ENCODE measurements around the gene FAS.

FAS gene

DNA sequence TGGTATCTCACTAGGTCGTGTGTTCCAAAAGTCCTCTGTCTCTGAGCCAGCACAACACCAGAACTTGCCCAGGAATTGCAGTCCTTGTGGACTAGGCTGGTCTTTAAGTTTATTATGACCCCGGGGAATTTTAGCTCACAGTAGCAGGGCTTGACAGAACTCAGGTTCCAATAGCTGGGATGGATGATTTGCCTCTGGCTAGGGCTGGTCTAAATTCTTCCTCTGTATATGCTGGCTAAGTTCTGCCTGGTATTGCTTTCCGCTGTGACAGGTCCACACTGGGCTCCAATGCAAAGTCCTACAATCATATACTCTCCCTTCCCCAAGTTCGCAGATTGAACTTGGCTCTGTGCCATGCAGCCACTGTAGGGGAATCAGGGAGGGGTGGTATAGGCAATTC, 52.5 kb downstream of the FAS start:
- ChIA-PET CTCF (interaction anchor here (0.6 to 1.4 kb wide), 2 partner anchors 150 to 171 kb away, joined by 3 read pairs; no protein-coding TSS in a partner anchor), POLR2A (no interaction called here)
- TF ChIP-seq ZNF473 (tag by site-specific recombination; IDR thresholded peaks at IDR 0.05) = no peak
- TF ChIP-seq, protein P1, sequence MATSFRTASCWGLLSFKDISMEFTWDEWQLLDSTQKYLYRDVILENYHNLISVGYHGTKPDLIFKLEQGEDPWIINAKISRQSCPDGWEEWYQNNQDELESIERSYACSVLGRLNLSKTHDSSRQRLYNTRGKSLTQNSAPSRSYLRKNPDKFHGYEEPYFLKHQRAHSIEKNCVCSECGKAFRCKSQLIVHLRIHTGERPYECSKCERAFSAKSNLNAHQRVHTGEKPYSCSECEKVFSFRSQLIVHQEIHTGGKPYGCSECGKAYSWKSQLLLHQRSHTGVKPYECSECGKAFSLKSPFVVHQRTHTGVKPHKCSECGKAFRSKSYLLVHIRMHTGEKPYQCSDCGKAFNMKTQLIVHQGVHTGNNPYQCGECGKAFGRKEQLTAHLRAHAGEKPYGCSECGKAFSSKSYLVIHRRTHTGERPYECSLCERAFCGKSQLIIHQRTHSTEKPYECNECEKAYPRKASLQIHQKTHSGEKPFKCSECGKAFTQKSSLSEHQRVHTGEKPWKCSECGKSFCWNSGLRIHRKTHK (tag by site-specific recombination; IDR thresholded peaks at IDR 0.05) = no peak
- TF ChIP-seq SCRT2 (tag by site-specific recombination; IDR thresholded peaks at IDR 0.05) = no peak
- TF ChIP-seq, protein P2, sequence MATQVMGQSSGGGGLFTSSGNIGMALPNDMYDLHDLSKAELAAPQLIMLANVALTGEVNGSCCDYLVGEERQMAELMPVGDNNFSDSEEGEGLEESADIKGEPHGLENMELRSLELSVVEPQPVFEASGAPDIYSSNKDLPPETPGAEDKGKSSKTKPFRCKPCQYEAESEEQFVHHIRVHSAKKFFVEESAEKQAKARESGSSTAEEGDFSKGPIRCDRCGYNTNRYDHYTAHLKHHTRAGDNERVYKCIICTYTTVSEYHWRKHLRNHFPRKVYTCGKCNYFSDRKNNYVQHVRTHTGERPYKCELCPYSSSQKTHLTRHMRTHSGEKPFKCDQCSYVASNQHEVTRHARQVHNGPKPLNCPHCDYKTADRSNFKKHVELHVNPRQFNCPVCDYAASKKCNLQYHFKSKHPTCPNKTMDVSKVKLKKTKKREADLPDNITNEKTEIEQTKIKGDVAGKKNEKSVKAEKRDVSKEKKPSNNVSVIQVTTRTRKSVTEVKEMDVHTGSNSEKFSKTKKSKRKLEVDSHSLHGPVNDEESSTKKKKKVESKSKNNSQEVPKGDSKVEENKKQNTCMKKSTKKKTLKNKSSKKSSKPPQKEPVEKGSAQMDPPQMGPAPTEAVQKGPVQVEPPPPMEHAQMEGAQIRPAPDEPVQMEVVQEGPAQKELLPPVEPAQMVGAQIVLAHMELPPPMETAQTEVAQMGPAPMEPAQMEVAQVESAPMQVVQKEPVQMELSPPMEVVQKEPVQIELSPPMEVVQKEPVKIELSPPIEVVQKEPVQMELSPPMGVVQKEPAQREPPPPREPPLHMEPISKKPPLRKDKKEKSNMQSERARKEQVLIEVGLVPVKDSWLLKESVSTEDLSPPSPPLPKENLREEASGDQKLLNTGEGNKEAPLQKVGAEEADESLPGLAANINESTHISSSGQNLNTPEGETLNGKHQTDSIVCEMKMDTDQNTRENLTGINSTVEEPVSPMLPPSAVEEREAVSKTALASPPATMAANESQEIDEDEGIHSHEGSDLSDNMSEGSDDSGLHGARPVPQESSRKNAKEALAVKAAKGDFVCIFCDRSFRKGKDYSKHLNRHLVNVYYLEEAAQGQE (tag by site-specific recombination; IDR thresholded peaks at IDR 0.05) = no peak
- no peak for TF ChIP-seq ZNF555 (tag by site-specific recombination; conservative IDR thresholded peaks at IDR 0.05)
- TF ChIP-seq, protein P3, sequence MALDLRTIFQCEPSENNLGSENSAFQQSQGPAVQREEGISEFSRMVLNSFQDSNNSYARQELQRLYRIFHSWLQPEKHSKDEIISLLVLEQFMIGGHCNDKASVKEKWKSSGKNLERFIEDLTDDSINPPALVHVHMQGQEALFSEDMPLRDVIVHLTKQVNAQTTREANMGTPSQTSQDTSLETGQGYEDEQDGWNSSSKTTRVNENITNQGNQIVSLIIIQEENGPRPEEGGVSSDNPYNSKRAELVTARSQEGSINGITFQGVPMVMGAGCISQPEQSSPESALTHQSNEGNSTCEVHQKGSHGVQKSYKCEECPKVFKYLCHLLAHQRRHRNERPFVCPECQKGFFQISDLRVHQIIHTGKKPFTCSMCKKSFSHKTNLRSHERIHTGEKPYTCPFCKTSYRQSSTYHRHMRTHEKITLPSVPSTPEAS (tag by site-specific recombination; IDR thresholded peaks at IDR 0.05) = no peak
- no peak for TF ChIP-seq ZNF433 (tag by site-specific recombination; IDR thresholded peaks at IDR 0.05; ENCODE audit: low read depth)
- no peak for TF ChIP-seq IKZF3 (tag by site-specific recombination; IDR thresholded peaks at IDR 0.05)
- TF ChIP-seq ZNF274 (IDR thresholded peaks at IDR 0.05; ENCODE audit: low read length) = no peak
- TF ChIP-seq ZNF274 (tag by site-specific recombination; IDR thresholded peaks at IDR 0.05; ENCODE audit: borderline replicate concordance) = no peak
- TF ChIP-seq, protein P4, sequence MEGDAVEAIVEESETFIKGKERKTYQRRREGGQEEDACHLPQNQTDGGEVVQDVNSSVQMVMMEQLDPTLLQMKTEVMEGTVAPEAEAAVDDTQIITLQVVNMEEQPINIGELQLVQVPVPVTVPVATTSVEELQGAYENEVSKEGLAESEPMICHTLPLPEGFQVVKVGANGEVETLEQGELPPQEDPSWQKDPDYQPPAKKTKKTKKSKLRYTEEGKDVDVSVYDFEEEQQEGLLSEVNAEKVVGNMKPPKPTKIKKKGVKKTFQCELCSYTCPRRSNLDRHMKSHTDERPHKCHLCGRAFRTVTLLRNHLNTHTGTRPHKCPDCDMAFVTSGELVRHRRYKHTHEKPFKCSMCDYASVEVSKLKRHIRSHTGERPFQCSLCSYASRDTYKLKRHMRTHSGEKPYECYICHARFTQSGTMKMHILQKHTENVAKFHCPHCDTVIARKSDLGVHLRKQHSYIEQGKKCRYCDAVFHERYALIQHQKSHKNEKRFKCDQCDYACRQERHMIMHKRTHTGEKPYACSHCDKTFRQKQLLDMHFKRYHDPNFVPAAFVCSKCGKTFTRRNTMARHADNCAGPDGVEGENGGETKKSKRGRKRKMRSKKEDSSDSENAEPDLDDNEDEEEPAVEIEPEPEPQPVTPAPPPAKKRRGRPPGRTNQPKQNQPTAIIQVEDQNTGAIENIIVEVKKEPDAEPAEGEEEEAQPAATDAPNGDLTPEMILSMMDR (tag by site-specific recombination; IDR thresholded peaks at IDR 0.05) = no peak
- TF ChIP-seq ZNF140 (tag by site-specific recombination; IDR thresholded peaks at IDR 0.05) = no peak
- no peak for TF ChIP-seq ZNF768 (tag by site-specific recombination; IDR thresholded peaks at IDR 0.05)
- TF ChIP-seq ZNF341 (tag by site-specific recombination; IDR thresholded peaks at IDR 0.05; ENCODE audit: low read depth) = no peak
- TF ChIP-seq TRIM28 (IDR thresholded peaks at IDR 0.05; ENCODE audit: borderline replicate concordance, low read length) = no peak
- TF ChIP-seq ZBTB7A (tag by site-specific recombination; IDR thresholded peaks at IDR 0.05; ENCODE audit: low read depth) = no peak
- TF ChIP-seq MEIS1 (CRISPR knock-in tag; IDR thresholded peaks at IDR 0.05; ENCODE audit: borderline replicate concordance) = no peak
- TF ChIP-seq ZNF596 (tag by site-specific recombination; IDR thresholded peaks at IDR 0.05) = no peak
- TF ChIP-seq ZNF175 (tag by site-specific recombination; IDR thresholded peaks at IDR 0.05) = no peak
- Histone ChIP-seq H3K27ac (ENCODE audit: extremely low read depth, low read depth, low read length) (no peak overlapping the region), H3K36me3 (ENCODE audit: control insufficient read depth in 2 of 2, insufficient read depth in 1 of 2, low read length in 2 of 2) (no peaks in the 10 kb centered on the region), H3K4me1 (ENCODE audit: control insufficient read depth, insufficient read depth, low read length) (no peaks in the 10 kb centered on the region), H3K4me3 (ENCODE audit: low read depth, low read length) (no peak overlapping the region), H3K9me3 (ENCODE audit: control insufficient read depth, insufficient read depth, low read depth, low read length) (no peaks in the 10 kb centered on the region)

DNA sequence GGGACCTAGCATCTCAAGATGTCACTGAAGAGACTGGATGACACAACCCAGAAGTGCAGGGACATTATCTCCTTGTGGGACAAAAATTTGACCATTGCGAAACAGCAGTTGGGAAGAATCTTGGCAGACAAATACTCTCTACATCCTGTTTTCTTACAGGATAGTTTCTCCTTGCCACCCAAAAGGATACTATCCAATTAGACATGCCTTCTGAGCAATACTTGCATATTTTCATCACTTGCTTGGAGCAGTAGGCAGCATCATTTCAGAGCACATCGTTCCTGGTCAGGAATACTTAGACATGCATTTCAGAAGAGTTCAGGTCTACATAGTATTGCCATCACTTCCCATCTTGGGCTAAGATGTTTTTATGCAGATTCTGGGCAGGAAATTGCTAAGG, 56.8 kb downstream of the FAS start:
- no peak overlapping the region for H3K27ac ChIP-seq (ENCODE audit: extremely low read depth, low read depth, low read length)
- ChIA-PET CTCF (no interaction called here), POLR2A (no interaction called here)
- H3K4me1 ChIP-seq (ENCODE audit: control insufficient read depth, insufficient read depth, low read length) = no peaks in the 10 kb centered on the region
- TF ChIP-seq, protein P5, sequence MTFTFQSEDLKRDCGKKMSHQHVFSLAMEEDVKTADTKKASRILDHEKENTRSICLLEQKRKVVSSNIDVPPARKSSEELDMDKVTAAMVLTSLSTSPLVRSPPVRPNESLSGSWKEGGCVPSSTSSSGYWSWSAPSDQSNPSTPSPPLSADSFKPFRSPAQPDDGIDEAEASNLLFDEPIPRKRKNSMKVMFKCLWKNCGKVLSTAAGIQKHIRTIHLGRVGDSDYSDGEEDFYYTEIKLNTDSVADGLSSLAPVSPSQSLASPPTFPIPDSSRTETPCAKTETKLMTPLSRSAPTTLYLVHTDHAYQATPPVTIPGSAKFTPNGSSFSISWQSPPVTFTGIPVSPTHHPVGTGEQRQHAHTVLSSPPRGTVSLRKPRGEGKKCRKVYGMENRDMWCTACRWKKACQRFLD (tag by site-specific recombination; IDR thresholded peaks at IDR 0.05) = no peak
- no peak overlapping the region for H3K4me3 ChIP-seq (ENCODE audit: low read depth, low read length)
- H3K36me3 ChIP-seq (ENCODE audit: control insufficient read depth in 2 of 2, insufficient read depth in 1 of 2, low read length in 2 of 2) = no peaks in the 10 kb centered on the region
- no peaks in the 10 kb centered on the region for H3K9me3 ChIP-seq (ENCODE audit: control insufficient read depth, insufficient read depth, low read depth, low read length)
